B cell (primary cell): ENCODE results near the gene SEC24B. TPM values are rescaled to one million over a fixed set of nuclear protein-coding genes. Genes with fewer than 3 reads are reported as not detected.

Source experiments
- ATAC-seq: fragments of 200-7000 bp; cut with Tn5 transposase; one replicate; pipeline ENCODE4 v1.10.0; 2021; ENCODE audit warnings: low read depth, mild to moderate bottlenecking, moderate number of reproducible peaks, moderate library complexity
- CTCF ChIA-PET: fragments of 350-600 bp; sonication (Branson Sonifier 250); formaldehyde crosslinking; loops from one replicate; lab custom pipeline; 2021; ENCODE audit warnings: antibody characterized with exemption, inconsistent platforms; lab: Charles Lee
- POLR2A ChIA-PET: fragments of 350-600 bp; sonication (Branson Sonifier 250); formaldehyde crosslinking; loops from one replicate; lab custom pipeline; 2021; ENCODE audit warnings: antibody characterized with exemption; lab: Charles Lee
- DNase-seq: peaks from one replicate; pipeline ENCODE4 v3.0.0; 2013
- H2AFZ ChIP-seq: 2 replicates; pipeline ENCODE4 v1.6.1; 2012; ENCODE audit warnings: mild to moderate bottlenecking, low read depth, low read length; ENCODE audit not compliant: insufficient read depth, poor library complexity, severe bottlenecking
- H3K27ac ChIP-seq, 2 donors: 1 replicate in 1 of 2; 2 replicates in 1 of 2; pipeline ENCODE4 v1.5.1; 2012 to 2013; ENCODE audit warnings: low read length in 2 of 2, mild to moderate bottlenecking in 2 of 2, moderate library complexity in 1 of 2
- H3K27me3 ChIP-seq, 4 experiments: fragments of 200-600 bp in 1 of 4; sonication (generic) in 1 of 4; replicated peaks in 1 of 4; 1 replicate in 2 of 4; 2 replicates in 2 of 4; pipeline versions ENCODE4 v1.6.1 to v1.7.0; 2013 to 2016; ENCODE audit warnings: low read length in 3 of 4, mild to moderate bottlenecking in 2 of 4, mixed read lengths in 1 of 4, moderate library complexity in 1 of 4; ENCODE audit not compliant: insufficient read depth in 4 of 4, control insufficient read depth in 3 of 4; ENCODE audit errors: control extremely low read depth in 1 of 4
- H3K36me3 ChIP-seq, 2 experiments: replicated peaks in 1 of 2; 1 replicate in 1 of 2; 2 replicates in 1 of 2; pipeline versions ENCODE4 v1.6.1 to v1.7.1; 2013; ENCODE audit warnings: low read length in 1 of 2; ENCODE audit not compliant: insufficient read depth in 2 of 2, control insufficient read depth in 1 of 2; ENCODE audit errors: control extremely low read depth in 1 of 2, extremely low read depth in 1 of 2
- H3K4me1 ChIP-seq, 2 donors: fragments of 200-600 bp in 1 of 2; sonication (generic) in 1 of 2; 1 replicate in 1 of 2; 2 replicates in 1 of 2; pipeline versions ENCODE4 v1.5.1 to v1.6.1; 2013 to 2017; ENCODE audit warnings: low read length in 2 of 2; ENCODE audit not compliant: control insufficient read depth in 2 of 2, insufficient read depth in 2 of 2
- H3K4me2 ChIP-seq: replicated peaks from 2 replicates; pipeline ENCODE3; 2012; ENCODE audit warnings: mild to moderate bottlenecking, low read depth, low read length; ENCODE audit not compliant: poor library complexity, severe bottlenecking
- H3K4me3 ChIP-seq, 5 experiments: fragments of 200-600 bp in 1 of 5; sonication (generic) in 1 of 5; 1 replicate in 3 of 5; 2 replicates in 2 of 5; pipeline versions ENCODE4 v1.5.1 to v1.7.0; 2011 to 2016; ENCODE audit warnings: low read length in 4 of 5, mild to moderate bottlenecking in 4 of 5, low read depth in 2 of 5, control low read depth in 1 of 5, moderate library complexity in 1 of 5; ENCODE audit not compliant: insufficient read depth in 1 of 5; ENCODE audit errors: control extremely low read depth in 1 of 5, extremely low read depth in 1 of 5
- H3K79me2 ChIP-seq: fragments of 200-600 bp; sonication (generic); one replicate; pipeline ENCODE4 v1.6.0; 2016; ENCODE audit warnings: low read length; ENCODE audit not compliant: control insufficient read depth, insufficient read depth
- H3K9ac ChIP-seq: fragments of 200-600 bp; sonication (generic); 2 replicates; pipeline ENCODE4 v1.6.1; 2017; ENCODE audit warnings: mild to moderate bottlenecking, low read length, moderate library complexity
- H3K9me3 ChIP-seq, 3 donors: one replicate each; pipeline versions ENCODE4 v1.6.1 to v1.7.1; 2013; ENCODE audit warnings: low read length in 2 of 3; ENCODE audit not compliant: control insufficient read depth in 2 of 3, insufficient read depth in 1 of 3; ENCODE audit errors: control extremely low read depth in 1 of 3
- H4K20me1 ChIP-seq: 2 replicates; pipeline ENCODE4 v1.6.0; 2012; ENCODE audit warnings: mild to moderate bottlenecking, low read length; ENCODE audit not compliant: insufficient read depth, control insufficient read depth, poor library complexity, severe bottlenecking
- H3K27ac Mint-ChIP-seq: one replicate; pipeline ENCODE4 v1.8.0; 2021; ENCODE audit warnings: mixed read lengths
- H3K27me3 Mint-ChIP-seq: one replicate; pipeline ENCODE4 v1.8.0; 2021; ENCODE audit warnings: mixed read lengths
- H3K4me1 Mint-ChIP-seq: one replicate; pipeline ENCODE4 v1.8.0; 2021; ENCODE audit warnings: mixed read lengths
- H3K4me3 Mint-ChIP-seq: one replicate; pipeline ENCODE4 v1.8.0; 2021; ENCODE audit warnings: mixed read lengths
- H3K9me3 Mint-ChIP-seq: one replicate; pipeline ENCODE4 v1.8.0; 2022; ENCODE audit warnings: mixed read lengths; ENCODE audit not compliant: insufficient read depth
- CTCF ChIP-seq: fragments of 200-600 bp; IDR thresholded peaks from one replicate; pipeline ENCODE4 v1.8.0; 2022; ENCODE audit warnings: antibody characterized with exemption, mild to moderate bottlenecking
- EZH2 ChIP-seq: IDR thresholded peaks from 2 replicates; pipeline ENCODE4 v1.6.1; 2012; ENCODE audit warnings: borderline replicate concordance, low read depth, mild to moderate bottlenecking, moderate library complexity, low read length; ENCODE audit not compliant: insufficient read depth, poor library complexity, severe bottlenecking
- WGBS: methylation state at CpG from one replicate; pipeline ENCODE4 v1.1.5; 2013; ENCODE audit warnings: missing lambda C conversion rate; ENCODE audit not compliant: insufficient coverage; 5-methylcytosine and 5-hydroxymethylcytosine counted together
- intact Hi-C: fragments of 100-400 bp; cut with micrococcal nuclease; formaldehyde crosslinking; loops from one replicate; pipeline ENCODE4 v1.10.0; 2022
- polyA plus RNA-seq: library from polyadenylated mRNA; depleted of rRNA; stranded (reverse); fragments of >200 nt; gene quantifications from 2 replicates; pipeline ENCODE4 v1.2.3, GENCODE V29; 2012
- total RNA-seq, 2 donors: library from RNA; stranded (reverse); fragments of 120-200 nt in 1 of 2; gene quantifications; 1 replicate in 1 of 2; 2 replicates in 1 of 2; pipeline versions ENCODE4 v1.2.3 to v1.2.4, GENCODE V29; 2013 to 2022

SEC24B gene
- total and polyA plus RNA-seq, 2 donors (not counting 1 experiment from before 2014, with no cell fraction given) = 22.6 to 46.4 TPM

DNA sequence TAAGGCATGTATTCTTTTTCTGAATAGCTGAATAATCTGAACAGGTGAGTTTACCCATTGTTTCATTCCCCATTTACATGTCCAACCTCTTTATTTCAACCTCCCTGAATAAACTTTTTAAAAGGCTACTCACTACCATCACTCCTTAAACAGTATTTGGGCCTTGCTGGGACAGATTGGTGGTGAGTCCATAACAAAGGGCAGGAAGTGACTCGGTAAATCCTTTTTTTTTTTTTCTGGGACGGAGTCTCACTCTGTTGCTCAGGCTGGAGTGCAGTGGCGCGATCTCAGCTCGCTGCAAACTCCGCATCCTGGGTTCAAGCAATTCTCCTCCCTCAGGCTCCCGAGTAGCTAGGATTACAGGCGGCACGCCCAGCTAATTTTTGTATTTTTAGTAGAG is 23.4 kb upstream of the SEC24B start:
- Histone ChIP-seq H3K27me3 (peaks cover 0 to 3% (median 0%) of the 10 kb centered on the region in 4 experiments), H3K36me3 (no peaks in the 10 kb centered on the region), H3K4me2 (no peak overlapping the region), H3K79me2 (no peaks in the 10 kb centered on the region), H3K4me3 (no peak overlapping the region), H3K9ac (no peak overlapping the region), H3K27ac (no peak overlapping the region), H2AFZ (no peak overlapping the region), H3K9me3 (no peaks in the 10 kb centered on the region), H4K20me1 (no peaks in the 10 kb centered on the region), H3K4me1 (no peaks in the 10 kb centered on the region)
- H3K27ac Mint-ChIP-seq = no peak overlapping the region
- H3K4me1 Mint-ChIP-seq = no peaks in the 10 kb centered on the region
- DNase-seq (no peak), ATAC-seq (no peak)
- CTCF ChIA-PET = no interaction called here
- no peak overlapping the region for H3K4me3 Mint-ChIP-seq
- POLR2A ChIA-PET = no interaction called here
- intact Hi-C loops = no loop called here
- 95% methylated on average over 8 of the region's 9 CpGs for WGBS
- no peak for TF ChIP-seq EZH2
- no peak for TF ChIP-seq CTCF
- H3K9me3 Mint-ChIP-seq = no peaks in the 10 kb centered on the region
- H3K27me3 Mint-ChIP-seq = peaks cover 4% of the 10 kb centered on the region

GRCh38 chr4:109410776-109411175 is 22.8 kb upstream of the SEC24B start:
- no peaks in the 10 kb centered on the region for H3K4me1 Mint-ChIP-seq
- no peak for DNase-seq
- Histone ChIP-seq H3K4me2 (no peak overlapping the region), H3K4me3 (no peak overlapping the region), H3K9me3 (no peaks in the 10 kb centered on the region), H2AFZ (no peak overlapping the region), H4K20me1 (no peaks in the 10 kb centered on the region), H3K4me1 (no peaks in the 10 kb centered on the region), H3K9ac (no peak overlapping the region), H3K27ac (no peak overlapping the region), H3K36me3 (no peaks in the 10 kb centered on the region), H3K79me2 (no peaks in the 10 kb centered on the region), H3K27me3 (peaks cover 0 to 3% (median 0%) of the 10 kb centered on the region in 4 experiments)
- no peaks in the 10 kb centered on the region for H3K9me3 Mint-ChIP-seq
- H3K4me3 Mint-ChIP-seq = no peak overlapping the region
- 83% methylated on average over 3 of the region's 3 CpGs for whole genome bisulfite sequencing
- intact Hi-C loops = no loop called here
- H3K27ac Mint-ChIP-seq = no peak overlapping the region
- H3K27me3 Mint-ChIP-seq = peaks cover 4% of the 10 kb centered on the region
- ChIA-PET CTCF (interaction anchor here (1.6 to 1.7 kb wide), 2 partner anchors 9 to 11 kb away, joined by 5 to 6 read pairs; no protein-coding TSS in a partner anchor), POLR2A (no interaction called here)
- TF ChIP-seq CTCF = no peak
- TF ChIP-seq EZH2 = no peak
- ATAC-seq = no peak
